ENCODE measurements around the gene WDR93. TPM values are rescaled to one million over a fixed set of nuclear protein-coding genes. Genes with fewer than 3 reads are reported as not detected.

Gene WDR93
- total and polyA plus RNA-seq, 9 donors, result 0.04 to 0.32 (median 0.18) TPM; not detected in 1

DNA sequence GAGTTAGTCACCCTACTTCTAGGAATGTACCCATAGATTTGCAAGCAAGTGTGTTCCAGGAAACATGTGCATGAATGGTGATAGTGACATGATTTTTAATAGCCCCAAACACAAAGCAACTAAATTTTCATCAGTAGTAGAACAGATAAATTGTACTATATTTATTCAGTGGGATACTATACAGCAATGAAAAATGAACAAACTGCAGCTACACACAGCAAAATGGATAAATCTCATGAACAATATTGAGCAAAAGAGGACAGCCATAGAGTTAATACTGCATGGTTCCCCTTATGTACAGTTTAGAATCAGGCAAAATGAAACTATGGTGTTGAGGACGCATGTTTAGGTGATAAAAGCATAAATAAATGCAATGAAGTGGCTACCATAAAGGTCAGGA is 34.5 kb downstream of the WDR93 start:
- peaks cover 8% of the 10 kb centered on the region for H3K9me3 ChIP-seq (replicated peaks; ENCODE audit: control insufficient read depth, low read depth, low read length)
- H3K4me1 ChIP-seq (ENCODE audit: control insufficient read depth, insufficient read depth, low read length), result no peaks in the 10 kb centered on the region
- DNase-seq, result no peak
- H3K36me3 ChIP-seq (ENCODE audit: control insufficient read depth, insufficient read depth, low read length), result no peaks in the 10 kb centered on the region
- peaks cover 8% of the 10 kb centered on the region for H3K27me3 ChIP-seq (ENCODE audit: control insufficient read depth, insufficient read depth, low read length)
- no CpG with 5 or more reads among the region's 1 CpG for WGBS (ENCODE audit: insufficient coverage)
- H3K27ac ChIP-seq (ENCODE audit: low read length), result no peak overlapping the region
- no peak overlapping the region for H3K4me3 ChIP-seq (ENCODE audit: low read length)

DNA sequence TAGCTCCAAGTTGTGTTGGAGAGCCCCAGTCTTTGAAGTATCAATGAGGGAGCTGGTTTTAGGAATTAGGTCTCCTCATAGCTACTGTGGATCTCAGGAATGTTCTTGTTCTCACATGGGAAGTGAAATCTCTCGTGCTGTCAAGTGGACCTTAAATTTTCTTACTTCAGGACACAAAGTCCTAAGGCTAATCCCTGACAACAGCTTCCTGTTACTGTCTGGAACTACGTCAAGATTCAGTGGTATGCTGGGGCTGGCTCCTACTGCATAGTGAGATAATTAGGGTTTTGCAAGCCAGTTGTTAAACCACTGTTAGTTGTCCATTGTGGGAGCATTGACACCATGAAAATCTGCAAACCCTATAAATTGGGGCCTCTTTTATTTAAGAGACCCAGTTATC is 37.6 kb downstream of the WDR93 start:
- DNase-seq, result no peak
- 20% methylated on average over 1 of the region's 2 CpGs for WGBS (ENCODE audit: insufficient coverage)
- H3K27me3 ChIP-seq (ENCODE audit: control insufficient read depth, insufficient read depth, low read length), result peaks cover 2% of the 10 kb centered on the region
- H3K9me3 ChIP-seq (replicated peaks; ENCODE audit: control insufficient read depth, low read depth, low read length), result peaks cover 8% of the 10 kb centered on the region
- no peak overlapping the region for H3K4me3 ChIP-seq (ENCODE audit: low read length)
- no peak overlapping the region for H3K27ac ChIP-seq (ENCODE audit: low read length)
- H3K4me1 ChIP-seq (ENCODE audit: control insufficient read depth, insufficient read depth, low read length), result no peaks in the 10 kb centered on the region
- H3K36me3 ChIP-seq (ENCODE audit: control insufficient read depth, insufficient read depth, low read length), result no peaks in the 10 kb centered on the region

DNA sequence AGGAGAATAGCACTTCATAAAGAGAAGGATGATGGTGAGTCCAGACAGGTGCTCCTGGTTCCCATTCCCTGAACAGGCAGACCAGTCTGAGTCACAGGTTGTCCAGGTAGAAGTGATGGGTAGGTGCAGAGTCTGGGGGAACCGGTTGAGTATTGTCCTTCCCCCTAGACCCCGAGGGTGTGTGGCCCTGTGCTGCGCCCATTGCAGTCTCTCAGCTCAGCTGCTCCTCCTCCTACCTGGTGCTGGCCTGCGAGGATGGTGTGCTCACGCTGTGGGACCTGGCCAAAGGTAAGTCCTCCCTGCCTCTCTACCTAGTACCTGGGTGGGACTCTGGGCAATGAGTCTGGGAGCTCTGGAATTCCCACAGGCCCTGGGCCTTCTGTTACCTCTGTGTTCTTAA is 40.7 kb downstream of the WDR93 start:
- DNase-seq, result no peak
- WGBS (ENCODE audit: insufficient coverage), result 100% methylated on average over 1 of the region's 5 CpGs
- Histone ChIP-seq H3K27me3 (ENCODE audit: control insufficient read depth, insufficient read depth, low read length) (peaks cover 7% of the 10 kb centered on the region), H3K9me3 (replicated peaks; ENCODE audit: control insufficient read depth, low read depth, low read length) (no peaks in the 10 kb centered on the region), H3K4me3 (ENCODE audit: low read length) (no peak overlapping the region), H3K4me1 (ENCODE audit: control insufficient read depth, insufficient read depth, low read length) (no peaks in the 10 kb centered on the region), H3K36me3 (ENCODE audit: control insufficient read depth, insufficient read depth, low read length) (no peaks in the 10 kb centered on the region), H3K27ac (ENCODE audit: low read length) (no peak overlapping the region)

DNA sequence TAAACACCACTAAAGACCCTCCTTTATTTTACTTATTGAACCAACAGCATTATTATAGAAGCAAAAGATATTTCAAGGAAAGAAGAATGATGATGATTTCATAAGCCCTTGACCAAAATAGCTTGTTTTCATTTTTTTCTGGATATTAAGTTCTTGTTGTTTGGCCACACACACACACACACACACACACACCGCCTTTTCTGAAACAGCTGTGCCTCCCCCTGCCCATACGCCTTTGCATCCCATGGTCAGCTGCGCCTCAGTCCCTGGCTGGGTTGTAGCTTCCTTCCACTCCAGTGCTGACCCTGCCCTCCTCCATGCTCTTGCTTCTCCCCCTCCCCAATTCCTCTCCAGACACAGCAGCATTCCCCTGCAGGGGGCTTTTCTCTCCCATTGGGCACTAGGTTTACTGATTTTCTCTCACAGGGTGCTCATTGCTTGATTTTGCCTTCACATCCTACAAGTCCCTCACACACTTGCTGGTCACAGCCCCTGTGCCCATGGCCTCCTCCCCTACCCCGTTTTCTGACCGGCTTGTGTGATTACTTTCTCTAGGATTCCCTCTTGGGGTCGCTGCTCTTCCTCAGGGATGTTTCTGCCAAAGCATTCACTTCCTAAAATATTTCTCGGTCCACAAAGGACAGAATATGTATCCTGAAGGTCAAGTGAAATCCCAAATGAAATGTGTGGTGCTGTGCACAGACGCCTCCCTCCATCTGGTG is 42.0 kb downstream of the WDR93 start:
- H3K9me3 ChIP-seq (replicated peaks; ENCODE audit: control insufficient read depth, low read depth, low read length), result no peaks in the 10 kb centered on the region
- H3K27ac ChIP-seq (ENCODE audit: low read length), result no peak overlapping the region
- peak; percentile 49 for DNase-seq
- H3K36me3 ChIP-seq (ENCODE audit: control insufficient read depth, insufficient read depth, low read length), result no peaks in the 10 kb centered on the region
- H3K4me1 ChIP-seq (ENCODE audit: control insufficient read depth, insufficient read depth, low read length), result peaks cover 6% of the 10 kb centered on the region
- H3K27me3 ChIP-seq (ENCODE audit: control insufficient read depth, insufficient read depth, low read length), result peaks cover 5% of the 10 kb centered on the region
- H3K4me3 ChIP-seq (ENCODE audit: low read length), result no peak overlapping the region
- 38% methylated on average over 7 of the region's 8 CpGs for WGBS (ENCODE audit: insufficient coverage)

DNA sequence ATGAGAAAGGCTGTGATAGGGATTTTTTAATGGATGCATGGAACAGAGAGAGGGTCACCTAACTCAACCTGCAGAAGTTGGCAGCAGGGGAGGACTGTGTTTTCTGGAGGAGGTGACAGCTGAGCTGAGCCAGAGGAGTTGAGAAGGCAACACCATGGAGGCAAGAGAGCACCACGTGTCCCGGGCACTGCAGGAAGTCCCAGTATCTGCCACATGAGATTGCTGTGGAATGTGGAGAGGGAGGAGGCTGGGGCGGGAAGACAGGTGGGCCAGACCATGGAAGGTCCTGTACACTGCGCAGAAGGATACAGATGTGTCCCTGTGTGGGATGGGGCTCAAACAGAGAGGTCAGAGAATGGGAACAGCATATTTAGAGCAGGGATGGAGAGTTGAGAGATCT is 45.2 kb downstream of the WDR93 start:
- Histone ChIP-seq H3K4me1 (ENCODE audit: control insufficient read depth, insufficient read depth, low read length) (peaks cover 6% of the 10 kb centered on the region), H3K27ac (ENCODE audit: low read length) (no peak overlapping the region), H3K27me3 (ENCODE audit: control insufficient read depth, insufficient read depth, low read length) (peaks cover 5% of the 10 kb centered on the region), H3K4me3 (ENCODE audit: low read length) (no peak overlapping the region), H3K9me3 (replicated peaks; ENCODE audit: control insufficient read depth, low read depth, low read length) (no peaks in the 10 kb centered on the region), H3K36me3 (ENCODE audit: control insufficient read depth, insufficient read depth, low read length) (no peaks in the 10 kb centered on the region)
- DNase-seq, result no peak
- 58% methylated on average over 4 of the region's 4 CpGs for WGBS (ENCODE audit: insufficient coverage)

DNA sequence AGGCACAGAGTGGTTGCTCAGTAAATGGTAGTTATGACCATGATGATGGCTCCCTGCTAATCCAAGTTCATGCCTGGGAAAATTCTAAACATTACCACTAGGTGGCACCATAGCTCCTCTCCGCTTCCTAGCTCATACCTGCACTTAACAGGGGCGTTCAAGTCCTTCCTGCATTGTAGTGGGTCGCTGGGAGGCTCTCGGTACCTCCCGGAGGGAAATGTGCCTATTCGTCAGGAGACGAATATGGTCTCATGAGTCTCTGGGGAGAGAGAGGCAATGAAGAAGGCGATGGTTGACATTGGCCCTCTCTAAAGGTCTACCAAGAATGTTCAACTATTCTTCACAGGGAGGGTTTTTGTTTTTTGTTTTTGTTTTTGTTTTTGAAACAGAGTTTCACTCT is 49.5 kb downstream of the WDR93 start:
- H3K4me1 ChIP-seq (ENCODE audit: control insufficient read depth, insufficient read depth, low read length), result peaks cover 6% of the 10 kb centered on the region
- DNase-seq, result peak; percentile 81
- H3K9me3 ChIP-seq (replicated peaks; ENCODE audit: control insufficient read depth, low read depth, low read length), result no peaks in the 10 kb centered on the region
- 0% methylated on average over 4 of the region's 8 CpGs for WGBS (ENCODE audit: insufficient coverage)
- H3K4me3 ChIP-seq (ENCODE audit: low read length), result no peak overlapping the region
- peaks cover 9% of the 10 kb centered on the region for H3K27me3 ChIP-seq (ENCODE audit: control insufficient read depth, insufficient read depth, low read length)
- H3K27ac ChIP-seq (ENCODE audit: low read length), result no peak overlapping the region
- no peaks in the 10 kb centered on the region for H3K36me3 ChIP-seq (ENCODE audit: control insufficient read depth, insufficient read depth, low read length)

DNA sequence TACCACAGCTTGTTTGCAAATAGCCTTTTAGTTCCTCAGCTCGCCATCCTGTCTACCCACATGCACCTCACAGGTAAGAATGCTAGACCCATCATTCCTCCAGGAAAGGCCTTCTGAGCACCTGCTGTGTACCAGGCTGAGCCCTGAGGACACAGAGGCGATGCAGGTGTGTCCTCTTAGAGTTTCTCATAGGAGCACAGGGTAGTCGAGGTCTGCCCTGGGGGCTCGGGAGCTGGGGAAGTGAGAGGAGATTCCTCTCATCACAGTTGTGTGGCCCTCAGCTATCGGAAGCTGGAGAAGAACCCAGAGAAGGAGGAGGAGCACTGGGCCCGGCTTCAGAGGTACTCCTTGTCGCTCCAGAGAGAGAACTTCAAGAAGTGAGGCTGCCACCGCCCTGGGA is 52.4 kb downstream of the WDR93 start:
- H3K4me1 ChIP-seq (ENCODE audit: control insufficient read depth, insufficient read depth, low read length), result no peaks in the 10 kb centered on the region
- no peak overlapping the region for H3K4me3 ChIP-seq (ENCODE audit: low read length)
- H3K36me3 ChIP-seq (ENCODE audit: control insufficient read depth, insufficient read depth, low read length), result no peaks in the 10 kb centered on the region
- H3K27me3 ChIP-seq (ENCODE audit: control insufficient read depth, insufficient read depth, low read length), result peaks cover 31% of the 10 kb centered on the region
- no peak for DNase-seq
- no peaks in the 10 kb centered on the region for H3K9me3 ChIP-seq (replicated peaks; ENCODE audit: control insufficient read depth, low read depth, low read length)
- no peak overlapping the region for H3K27ac ChIP-seq (ENCODE audit: low read length)
- 77% methylated on average over 7 of the region's 8 CpGs for WGBS (ENCODE audit: insufficient coverage)

DNA sequence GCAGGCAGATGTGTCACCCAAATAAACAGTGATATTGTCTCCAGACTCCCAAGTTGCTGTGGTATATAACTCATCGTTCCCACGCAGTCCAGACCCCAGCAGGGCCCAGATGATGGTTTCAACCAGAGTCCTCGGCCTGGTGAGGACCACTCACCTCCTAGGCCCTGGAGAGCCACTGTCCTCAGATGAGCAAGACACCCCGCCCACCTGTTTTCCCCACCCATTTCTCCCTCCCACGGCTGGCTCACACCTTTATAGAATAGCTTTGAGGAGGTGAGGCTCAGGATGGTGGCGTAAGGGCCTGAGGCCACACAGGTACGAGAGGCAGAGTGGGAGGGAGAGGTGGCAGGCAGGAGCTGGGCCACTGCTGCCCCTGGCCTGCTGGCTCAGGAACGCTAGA is 53.0 kb downstream of the WDR93 start:
- Histone ChIP-seq H3K27ac (ENCODE audit: low read length) (no peak overlapping the region), H3K4me3 (ENCODE audit: low read length) (no peak overlapping the region), H3K36me3 (ENCODE audit: control insufficient read depth, insufficient read depth, low read length) (no peaks in the 10 kb centered on the region), H3K9me3 (replicated peaks; ENCODE audit: control insufficient read depth, low read depth, low read length) (no peaks in the 10 kb centered on the region), H3K27me3 (ENCODE audit: control insufficient read depth, insufficient read depth, low read length) (peaks cover 35% of the 10 kb centered on the region), H3K4me1 (ENCODE audit: control insufficient read depth, insufficient read depth, low read length) (no peaks in the 10 kb centered on the region)
- 100% methylated on average over 2 of the region's 8 CpGs for WGBS (ENCODE audit: insufficient coverage)
- DNase-seq, result no peak

DNA sequence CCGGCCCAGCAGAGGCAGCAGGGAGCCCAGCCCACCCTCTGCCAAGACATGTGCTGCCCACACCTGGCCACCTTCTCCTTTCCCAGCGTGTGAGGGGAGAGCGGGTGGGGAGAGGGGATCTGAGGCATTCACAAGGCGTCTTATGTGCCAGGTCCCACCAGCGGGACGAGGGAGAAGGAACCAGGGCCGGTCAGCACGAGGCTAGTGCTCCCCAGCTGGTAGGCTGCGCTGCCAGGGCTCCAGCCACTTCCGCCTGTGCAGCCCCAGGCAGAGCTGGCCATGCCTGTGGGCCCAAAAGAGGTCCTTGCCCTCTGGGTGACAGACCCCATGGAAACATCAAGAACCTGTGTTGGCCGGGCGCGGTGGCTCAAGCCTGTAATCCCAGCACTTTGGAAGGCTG is 54.5 kb downstream of the WDR93 start:
- no peak overlapping the region for H3K27ac ChIP-seq (ENCODE audit: low read length)
- WGBS (ENCODE audit: insufficient coverage), result 68% methylated on average over 11 of the region's 13 CpGs
- H3K4me1 ChIP-seq (ENCODE audit: control insufficient read depth, insufficient read depth, low read length), result peaks cover 5% of the 10 kb centered on the region
- DNase-seq, result no peak
- H3K27me3 ChIP-seq (ENCODE audit: control insufficient read depth, insufficient read depth, low read length), result peaks cover 49% of the 10 kb centered on the region
- H3K4me3 ChIP-seq (ENCODE audit: low read length), result no peak overlapping the region
- no peaks in the 10 kb centered on the region for H3K36me3 ChIP-seq (ENCODE audit: control insufficient read depth, insufficient read depth, low read length)
- H3K9me3 ChIP-seq (replicated peaks; ENCODE audit: control insufficient read depth, low read depth, low read length), result no peaks in the 10 kb centered on the region

DNA sequence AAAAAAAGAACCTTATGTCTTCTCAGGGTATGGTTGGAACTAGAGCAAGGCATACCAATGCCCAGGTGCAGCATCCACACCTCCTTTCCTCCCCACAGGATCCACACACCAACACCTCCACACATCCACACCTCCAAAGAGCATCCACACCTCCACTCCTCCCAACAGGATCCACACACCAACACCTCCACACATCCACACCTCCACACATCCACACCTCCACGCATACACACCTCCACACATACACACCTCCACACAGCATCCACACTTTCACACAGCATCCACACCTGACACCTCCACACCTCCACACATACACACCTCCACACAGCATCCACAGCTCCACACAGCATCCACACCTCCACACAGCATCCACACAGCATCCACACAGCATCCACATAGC is 55.2 kb downstream of the WDR93 start:
- no peak for DNase-seq
- no peak overlapping the region for H3K4me3 ChIP-seq (ENCODE audit: low read length)
- peaks cover 6% of the 10 kb centered on the region for H3K4me1 ChIP-seq (ENCODE audit: control insufficient read depth, insufficient read depth, low read length)
- H3K36me3 ChIP-seq (ENCODE audit: control insufficient read depth, insufficient read depth, low read length), result no peaks in the 10 kb centered on the region
- peaks cover 51% of the 10 kb centered on the region for H3K27me3 ChIP-seq (ENCODE audit: control insufficient read depth, insufficient read depth, low read length)
- WGBS (ENCODE audit: insufficient coverage), result 20% methylated on average over 1 of the region's 1 CpG
- H3K27ac ChIP-seq (ENCODE audit: low read length), result no peak overlapping the region
- H3K9me3 ChIP-seq (replicated peaks; ENCODE audit: control insufficient read depth, low read depth, low read length), result no peaks in the 10 kb centered on the region

DNA sequence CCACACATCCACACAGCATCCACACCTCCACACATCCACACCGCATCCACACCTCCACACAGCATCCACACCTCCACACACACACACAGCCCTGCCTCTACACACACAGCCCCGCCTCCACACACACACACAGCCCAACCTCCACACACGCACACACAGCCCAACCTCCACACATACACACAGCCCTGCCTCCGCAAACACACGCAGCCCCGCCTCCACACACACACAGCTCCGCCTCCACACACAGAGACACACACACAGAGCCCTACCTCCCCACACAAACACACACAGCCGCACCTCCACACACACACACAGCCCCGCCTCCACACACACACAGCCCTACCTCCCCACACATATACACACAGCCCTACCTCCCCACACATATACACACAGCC is 55.8 kb downstream of the WDR93 start:
- H3K27ac ChIP-seq (ENCODE audit: low read length), result no peak overlapping the region
- DNase-seq, result no peak
- H3K9me3 ChIP-seq (replicated peaks; ENCODE audit: control insufficient read depth, low read depth, low read length), result no peaks in the 10 kb centered on the region
- no peaks in the 10 kb centered on the region for H3K36me3 ChIP-seq (ENCODE audit: control insufficient read depth, insufficient read depth, low read length)
- WGBS (ENCODE audit: insufficient coverage), result 66% methylated on average over 9 of the region's 9 CpGs
- H3K4me3 ChIP-seq (ENCODE audit: low read length), result no peak overlapping the region
- H3K4me1 ChIP-seq (ENCODE audit: control insufficient read depth, insufficient read depth, low read length), result peaks cover 9% of the 10 kb centered on the region
- H3K27me3 ChIP-seq (ENCODE audit: control insufficient read depth, insufficient read depth, low read length), result peaks cover 53% of the 10 kb centered on the region

All from muscle of leg (tissue), 11 donors.